Breast epithelium (tissue), 4 donors: Measurements from ENCODE around the gene DNAH8. TPM values are rescaled to one million over a fixed set of nuclear protein-coding genes. Genes with fewer than 3 reads are reported as not detected.

Experiments
- DNase-seq, 2 donors: peaks; one replicate each; pipeline ENCODE4 v3.0.0-alpha.2; 2019; ENCODE audit warnings: low spot score in 2 of 2
- H3K27ac ChIP-seq, 2 donors: fragments of 200-600 bp; sonication (generic) in 1 of 2; one replicate each; pipeline ENCODE4 v1.5.1; 2016 to 2019; ENCODE audit warnings: mild to moderate bottlenecking in 1 of 2
- H3K27me3 ChIP-seq, 2 donors: fragments of 200-600 bp; sonication (generic) in 1 of 2; one replicate each; pipeline versions ENCODE4 v1.5.1 to v1.6.0; 2017 to 2019; ENCODE audit warnings: control low read depth in 1 of 2, mild to moderate bottlenecking in 1 of 2
- H3K36me3 ChIP-seq: fragments of 200-600 bp; one replicate; pipeline ENCODE4 v1.5.1; 2019
- H3K4me1 ChIP-seq, 2 donors: fragments of 200-600 bp; sonication (generic); one replicate each; pipeline ENCODE4 v1.5.1; 2016 to 2019; ENCODE audit warnings: control low read depth in 1 of 2
- H3K4me3 ChIP-seq, 3 donors: fragments of 200-600 bp; sonication (generic); 1 replicate in 2 of 3; 2 replicates in 1 of 3; pipeline ENCODE4 v1.5.1; 2016 to 2019; ENCODE audit warnings: mild to moderate bottlenecking in 3 of 3, moderate library complexity in 2 of 3
- H3K9me3 ChIP-seq, 2 donors: fragments of 200-600 bp; sonication (generic) in 1 of 2; one replicate each; pipeline ENCODE4 v1.5.1; 2016 to 2019; ENCODE audit warnings: control low read depth in 1 of 2
- POLR2A ChIP-seq: fragments of 450-650 bp; IDR thresholded peaks from one replicate; pipeline ENCODE4 v1.6.1; 2016; ENCODE audit warnings: antibody characterized with exemption, mild to moderate bottlenecking, moderate library complexity
- POLR2AphosphoS5 ChIP-seq, 3 donors: sonication (generic); formaldehyde crosslinking; IDR thresholded peaks; one replicate each; pipeline ENCODE4 v1.6.1; 2017; ENCODE audit warnings: antibody characterized with exemption in 3 of 3
- intact Hi-C: fragments of 100-400 bp; cut with DNase I; formaldehyde crosslinking; loops from one replicate; pipeline ENCODE4 v1.15.1; 2023; ENCODE audit warnings: low total_unique reads
- total RNA-seq, 3 donors: library from RNA; depleted of rRNA; stranded (reverse); fragments of >200 nt; gene quantifications; one replicate each; pipeline ENCODE4 v1.1.0, GENCODE V29; 2016
- TF ChIP-seq, protein P1 (sequence below), 3 donors: fragments of 450-650 bp; IDR thresholded peaks; one replicate each; pipeline ENCODE4 v1.5.1; 2016 to 2017; ENCODE audit warnings: antibody characterized with exemption in 3 of 3, mild to moderate bottlenecking in 3 of 3, moderate library complexity in 3 of 3

DNAH8 gene
- total RNA-seq, 3 donors from 2014 or later, result under 0.01 TPM; not detected in 1

- H3K27ac ChIP-seq, result no peak overlapping the region
- H3K4me3 ChIP-seq, result no peak overlapping the region
- no peaks in the 10 kb centered on the region for H3K4me1 ChIP-seq
- H3K27me3 ChIP-seq, result no peaks in the 10 kb centered on the region
- intact Hi-C loops, result no loop called here
- no peaks in the 10 kb centered on the region for H3K36me3 ChIP-seq
- no peak for TF ChIP-seq POLR2A
- TF ChIP-seq, protein P1, sequence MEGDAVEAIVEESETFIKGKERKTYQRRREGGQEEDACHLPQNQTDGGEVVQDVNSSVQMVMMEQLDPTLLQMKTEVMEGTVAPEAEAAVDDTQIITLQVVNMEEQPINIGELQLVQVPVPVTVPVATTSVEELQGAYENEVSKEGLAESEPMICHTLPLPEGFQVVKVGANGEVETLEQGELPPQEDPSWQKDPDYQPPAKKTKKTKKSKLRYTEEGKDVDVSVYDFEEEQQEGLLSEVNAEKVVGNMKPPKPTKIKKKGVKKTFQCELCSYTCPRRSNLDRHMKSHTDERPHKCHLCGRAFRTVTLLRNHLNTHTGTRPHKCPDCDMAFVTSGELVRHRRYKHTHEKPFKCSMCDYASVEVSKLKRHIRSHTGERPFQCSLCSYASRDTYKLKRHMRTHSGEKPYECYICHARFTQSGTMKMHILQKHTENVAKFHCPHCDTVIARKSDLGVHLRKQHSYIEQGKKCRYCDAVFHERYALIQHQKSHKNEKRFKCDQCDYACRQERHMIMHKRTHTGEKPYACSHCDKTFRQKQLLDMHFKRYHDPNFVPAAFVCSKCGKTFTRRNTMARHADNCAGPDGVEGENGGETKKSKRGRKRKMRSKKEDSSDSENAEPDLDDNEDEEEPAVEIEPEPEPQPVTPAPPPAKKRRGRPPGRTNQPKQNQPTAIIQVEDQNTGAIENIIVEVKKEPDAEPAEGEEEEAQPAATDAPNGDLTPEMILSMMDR (IDR thresholded peaks at IDR 0.05), result no peak
- TF ChIP-seq POLR2AphosphoS5 (IDR thresholded peaks at IDR 0.05), result no peak
- no peaks in the 10 kb centered on the region for H3K9me3 ChIP-seq
- DNase-seq, result no peak
Observed at GRCh38 chr6:38860041-38860440, 144.9 kb downstream of the DNAH8 start.

- Histone ChIP-seq H3K36me3 (no peaks in the 10 kb centered on the region), H3K27ac (no peak overlapping the region), H3K27me3 (no peaks in the 10 kb centered on the region), H3K9me3 (no peaks in the 10 kb centered on the region), H3K4me1 (no peaks in the 10 kb centered on the region), H3K4me3 (no peak overlapping the region)
- no peak for DNase-seq
- TF ChIP-seq, protein P1 (IDR thresholded peaks at IDR 0.05), result no peak
- TF ChIP-seq POLR2AphosphoS5 (IDR thresholded peaks at IDR 0.05) (no peak), POLR2A (no peak)
- intact Hi-C loops, result no loop called here
Observed at GRCh38 chr6:38861926-38862401, 146.9 kb downstream of the DNAH8 start.

GRCh38 chr6:38865521-38866174 lies 150.5 kb downstream of the DNAH8 start:
- intact Hi-C loops, result no loop called here
- Histone ChIP-seq H3K36me3 (no peaks in the 10 kb centered on the region), H3K4me1 (no peaks in the 10 kb centered on the region), H3K27ac (no peak overlapping the region), H3K4me3 (no peak overlapping the region), H3K9me3 (no peaks in the 10 kb centered on the region), H3K27me3 (no peaks in the 10 kb centered on the region)
- TF ChIP-seq POLR2AphosphoS5 (IDR thresholded peaks at IDR 0.05) (no peak), POLR2A (no peak)
- TF ChIP-seq, protein P1 (IDR thresholded peaks at IDR 0.05), result no peak
- DNase-seq, result no peak

- no peaks in the 10 kb centered on the region for H3K9me3 ChIP-seq
- H3K36me3 ChIP-seq, result no peaks in the 10 kb centered on the region
- H3K4me3 ChIP-seq, result no peak overlapping the region
- TF ChIP-seq POLR2AphosphoS5 (IDR thresholded peaks at IDR 0.05), result no peak
- H3K4me1 ChIP-seq, result no peaks in the 10 kb centered on the region
- no peak for DNase-seq
- intact Hi-C loops, result no loop called here
- no peaks in the 10 kb centered on the region for H3K27me3 ChIP-seq
- no peak overlapping the region for H3K27ac ChIP-seq
Observed at GRCh38 chr6:38867726-38868125, 152.6 kb downstream of the DNAH8 start.

- Histone ChIP-seq H3K4me1 (no peaks in the 10 kb centered on the region), H3K9me3 (no peaks in the 10 kb centered on the region), H3K27ac (no peak overlapping the region), H3K36me3 (no peaks in the 10 kb centered on the region), H3K4me3 (no peak overlapping the region), H3K27me3 (no peaks in the 10 kb centered on the region)
- DNase-seq, result peak in 1 of 2 donors; percentile 29
- TF ChIP-seq POLR2A, result no peak
- TF ChIP-seq, protein P1 (IDR thresholded peaks at IDR 0.05), result peak; percentile 44 to 81 (median 77)
- intact Hi-C loops, result no loop called here
Observed at GRCh38 chr6:38871741-38872568, 156.8 kb downstream of the DNAH8 start.
